Stimulated activated CD8-positive, alpha-beta memory T cell treated with anti-CD3 and anti-CD28 coated beads, Interleukin-12 subunit alpha, Interleukin-12 subunit beta, amount 100 ng/mL, for 1 hour (primary cell): ENCODE results near the gene THAP12.

ENCODE experiments used
- DNase-seq: peaks from one replicate; pipeline ENCODE4 v3.0.0-alpha.2; 2020; ENCODE audit warnings: low read depth

Gene THAP12

GRCh38 chr11:76380159-76380976 lies 564 bp downstream of the THAP12 start:
- peak; percentile 14 for DNase-seq

- DNase-seq: no peak
Measured at GRCh38 chr11:76379807-76380158, 1.1 kb downstream of the THAP12 start.

GRCh38 chr11:76376746-76377558 lies 4.0 kb downstream of the THAP12 start:
- no peak for DNase-seq

GRCh38 chr11:76371170-76371569 lies 9.8 kb downstream of the THAP12 start:
- DNase-seq: no peak

GRCh38 chr11:76369406-76369805 lies 11.5 kb downstream of the THAP12 start:
- DNase-seq: no peak

- no peak for DNase-seq
Measured at GRCh38 chr11:76368490-76368889, 12.4 kb downstream of the THAP12 start.

GRCh38 chr11:76365038-76365679 lies 15.8 kb downstream of the THAP12 start:
- no peak for DNase-seq

GRCh38 chr11:76362716-76363115 lies 18.2 kb downstream of the THAP12 start:
- no peak for DNase-seq

GRCh38 chr11:76361776-76362175 lies 19.2 kb downstream of the THAP12 start:
- no peak for DNase-seq

GRCh38 chr11:76361374-76361773 lies 19.6 kb downstream of the THAP12 start:
- DNase-seq: no peak

GRCh38 chr11:76355172-76355571 lies 25.8 kb downstream of the THAP12 start:
- DNase-seq: no peak

GRCh38 chr11:76348348-76348747 lies 32.6 kb downstream of the THAP12 start:
- no peak for DNase-seq

- DNase-seq: no peak
Measured at GRCh38 chr11:76347466-76347865, 33.5 kb downstream of the THAP12 start.

GRCh38 chr11:76339221-76339620 lies 41.7 kb downstream of the THAP12 start:
- DNase-seq: no peak

GRCh38 chr11:76337923-76338322 lies 43.0 kb downstream of the THAP12 start:
- DNase-seq: no peak

GRCh38 chr11:76337469-76337868 lies 43.5 kb downstream of the THAP12 start:
- no peak for DNase-seq

GRCh38 chr11:76336597-76336996 lies 44.3 kb downstream of the THAP12 start:
- DNase-seq: no peak

- no peak for DNase-seq
Measured at GRCh38 chr11:76335842-76336241, 45.1 kb downstream of the THAP12 start.

GRCh38 chr11:76334826-76335389 lies 46.0 kb downstream of the THAP12 start:
- DNase-seq: no peak

- no peak for DNase-seq
Measured at GRCh38 chr11:76330651-76331050, 50.3 kb downstream of the THAP12 start.

- no peak for DNase-seq
Measured at GRCh38 chr11:76329983-76330382, 50.9 kb downstream of the THAP12 start.

GRCh38 chr11:76329084-76329648 lies 51.8 kb downstream of the THAP12 start:
- DNase-seq: no peak
